ENCODE data around the gene TRHDE.
"Not testable (repeated sequence)": the region's sequence is repeated elsewhere in the genome, so short reads cannot be mapped to it uniquely, and the experiment has no call there.

The TRHDE gene

GRCh38 chr12:72681028-72681427, 408.9 kb downstream of the TRHDE start:
- no peak for TF ChIP-seq CTCF (conservative IDR thresholded peaks at IDR 0.05; ENCODE audit: low read length)
- no peak for DNase-seq (ENCODE audit: low read depth)
- H3K4me3 ChIP-seq (ENCODE audit: low read length) = no peak overlapping the region

DNA sequence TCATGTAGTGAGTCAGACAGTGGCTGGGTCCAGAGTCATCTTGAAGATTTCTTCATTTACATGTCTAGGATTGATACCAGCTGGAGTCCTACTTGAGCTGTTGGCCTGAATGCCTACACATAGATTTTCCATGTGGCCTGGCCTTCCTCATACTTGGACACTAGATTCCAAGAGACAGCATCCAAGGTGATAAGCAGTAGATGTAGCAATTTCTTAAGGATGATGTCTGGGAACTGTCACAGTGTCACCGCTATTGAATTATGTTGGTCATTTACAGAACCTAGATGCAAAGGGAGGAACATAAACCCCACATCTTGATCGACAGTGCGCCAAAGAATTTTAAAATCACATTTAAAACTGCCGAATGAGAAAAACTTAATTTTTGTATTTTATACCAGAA, 412.3 kb downstream of the TRHDE start:
- TF ChIP-seq CTCF (conservative IDR thresholded peaks at IDR 0.05; ENCODE audit: low read length) = no peak
- DNase-seq (ENCODE audit: low read depth) = no peak
- no peak overlapping the region for H3K4me3 ChIP-seq (ENCODE audit: low read length)

- no peak for TF ChIP-seq CTCF (conservative IDR thresholded peaks at IDR 0.05; ENCODE audit: low read length)
- DNase-seq (ENCODE audit: low read depth) = no peak
- H3K4me3 ChIP-seq (ENCODE audit: low read length) = no peak overlapping the region
Observed at GRCh38 chr12:72692338-72692737, 420.2 kb downstream of the TRHDE start.

GRCh38 chr12:72694193-72694592, 422.0 kb downstream of the TRHDE start:
- no peak for DNase-seq (ENCODE audit: low read depth)
- no peak overlapping the region for H3K4me3 ChIP-seq (ENCODE audit: low read length)
- no peak for TF ChIP-seq CTCF (conservative IDR thresholded peaks at IDR 0.05; ENCODE audit: low read length)

GRCh38 chr12:72699362-72699761, 427.2 kb downstream of the TRHDE start:
- H3K4me3 ChIP-seq (ENCODE audit: low read length) = no peak overlapping the region
- TF ChIP-seq CTCF (conservative IDR thresholded peaks at IDR 0.05; ENCODE audit: low read length) = no peak
- no peak for DNase-seq (ENCODE audit: low read depth)

- not testable (repeated sequence) for H3K4me3 ChIP-seq (ENCODE audit: low read length); DNase-seq (ENCODE audit: low read depth)
Observed at GRCh38 chr12:72712025-72712424, 439.9 kb downstream of the TRHDE start.

- H3K4me3 ChIP-seq (ENCODE audit: low read length) = no peak overlapping the region
- no peak for TF ChIP-seq CTCF (conservative IDR thresholded peaks at IDR 0.05; ENCODE audit: low read length)
- DNase-seq (ENCODE audit: low read depth) = no peak
Observed at GRCh38 chr12:72716221-72716620, 444.1 kb downstream of the TRHDE start.

DNA sequence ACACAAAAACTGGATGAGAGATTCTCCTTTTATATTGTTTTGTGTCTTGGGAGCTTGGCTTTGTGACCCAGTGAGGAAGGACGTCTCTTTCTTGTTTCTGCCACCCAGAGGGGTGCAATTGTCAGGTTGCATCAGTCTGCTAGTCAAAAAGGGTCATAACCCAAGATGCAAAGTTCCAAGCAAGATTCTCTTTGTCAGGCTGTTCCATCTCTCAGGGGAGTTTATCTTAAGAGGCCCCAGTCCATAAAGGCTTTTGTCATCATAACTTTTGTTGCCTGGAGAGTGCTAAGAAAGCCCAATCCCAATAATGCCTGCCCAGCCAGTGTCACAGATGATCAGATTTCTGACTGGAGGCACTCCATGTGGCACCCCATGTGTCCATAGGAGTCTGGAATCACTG, 444.9 kb downstream of the TRHDE start:
- no peak for DNase-seq (ENCODE audit: low read depth)
- no peak overlapping the region for H3K4me3 ChIP-seq (ENCODE audit: low read length)
- no peak for TF ChIP-seq CTCF (conservative IDR thresholded peaks at IDR 0.05; ENCODE audit: low read length)
